ENCODE data around the gene LRRC17.

The LRRC17 gene

GRCh38 chr7:102988631-102989560 is 76.1 kb downstream of the LRRC17 start:
- Histone ChIP-seq H3K36me3 (ENCODE audit: low read depth) (no peaks in the 10 kb centered on the region), H3K9me3 (ENCODE audit: severe bottlenecking) (no peaks in the 10 kb centered on the region), H3K4me3 (ENCODE audit: severe bottlenecking) (no peak overlapping the region), H3K4me1 (ENCODE audit: insufficient read depth, poor library complexity, severe bottlenecking) (peaks cover 33% of the 10 kb centered on the region), H3K27ac (ENCODE audit: poor library complexity, severe bottlenecking) (no peak overlapping the region), H3K27me3 (ENCODE audit: insufficient read depth, poor library complexity, severe bottlenecking) (no peaks in the 10 kb centered on the region)
- ATAC-seq (ENCODE audit: low read depth) = no peak
- DNase-seq (ENCODE audit: low spot score) = no peak
- TF ChIP-seq, protein P1, sequence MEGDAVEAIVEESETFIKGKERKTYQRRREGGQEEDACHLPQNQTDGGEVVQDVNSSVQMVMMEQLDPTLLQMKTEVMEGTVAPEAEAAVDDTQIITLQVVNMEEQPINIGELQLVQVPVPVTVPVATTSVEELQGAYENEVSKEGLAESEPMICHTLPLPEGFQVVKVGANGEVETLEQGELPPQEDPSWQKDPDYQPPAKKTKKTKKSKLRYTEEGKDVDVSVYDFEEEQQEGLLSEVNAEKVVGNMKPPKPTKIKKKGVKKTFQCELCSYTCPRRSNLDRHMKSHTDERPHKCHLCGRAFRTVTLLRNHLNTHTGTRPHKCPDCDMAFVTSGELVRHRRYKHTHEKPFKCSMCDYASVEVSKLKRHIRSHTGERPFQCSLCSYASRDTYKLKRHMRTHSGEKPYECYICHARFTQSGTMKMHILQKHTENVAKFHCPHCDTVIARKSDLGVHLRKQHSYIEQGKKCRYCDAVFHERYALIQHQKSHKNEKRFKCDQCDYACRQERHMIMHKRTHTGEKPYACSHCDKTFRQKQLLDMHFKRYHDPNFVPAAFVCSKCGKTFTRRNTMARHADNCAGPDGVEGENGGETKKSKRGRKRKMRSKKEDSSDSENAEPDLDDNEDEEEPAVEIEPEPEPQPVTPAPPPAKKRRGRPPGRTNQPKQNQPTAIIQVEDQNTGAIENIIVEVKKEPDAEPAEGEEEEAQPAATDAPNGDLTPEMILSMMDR (IDR thresholded peaks at IDR 0.05; ENCODE audit: poor library complexity, severe bottlenecking) = no peak

DNA sequence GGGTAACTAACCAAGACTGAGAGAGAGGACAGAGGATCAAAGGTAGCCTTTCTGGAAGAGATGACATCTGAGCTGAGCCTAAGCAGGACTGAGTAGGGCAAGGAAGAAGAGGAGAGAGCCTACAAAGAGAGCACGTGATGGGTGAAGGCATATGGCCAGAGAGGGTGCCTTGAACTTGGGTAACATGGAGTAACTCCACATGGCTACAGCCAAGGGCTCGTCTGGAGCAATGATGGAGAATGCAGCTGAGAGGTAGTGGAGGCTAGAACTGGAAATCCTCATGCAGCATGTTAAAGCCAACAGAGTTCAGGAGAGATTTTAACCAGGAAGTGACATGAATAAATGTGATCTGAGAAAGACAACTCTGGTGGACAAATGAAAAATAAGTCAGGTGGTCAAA is 77.8 kb downstream of the LRRC17 start:
- Histone ChIP-seq H3K27me3 (ENCODE audit: insufficient read depth, poor library complexity, severe bottlenecking) (no peaks in the 10 kb centered on the region), H3K4me3 (ENCODE audit: severe bottlenecking) (no peak overlapping the region), H3K4me1 (ENCODE audit: insufficient read depth, poor library complexity, severe bottlenecking) (peaks cover 34% of the 10 kb centered on the region), H3K36me3 (ENCODE audit: low read depth) (no peaks in the 10 kb centered on the region), H3K27ac (ENCODE audit: poor library complexity, severe bottlenecking) (peak overlapping the region; percentile 94), H3K9me3 (ENCODE audit: severe bottlenecking) (no peaks in the 10 kb centered on the region)
- TF ChIP-seq, protein P1 (IDR thresholded peaks at IDR 0.05; ENCODE audit: poor library complexity, severe bottlenecking) = no peak
- DNase-seq (ENCODE audit: low spot score) (no peak), ATAC-seq (ENCODE audit: low read depth) (no peak)

- peaks cover 34% of the 10 kb centered on the region for H3K4me1 ChIP-seq (ENCODE audit: insufficient read depth, poor library complexity, severe bottlenecking)
Measured at GRCh38 chr7:102991077-102991539, 78.3 kb downstream of the LRRC17 start.

GRCh38 chr7:102991540-102992214 is 78.9 kb downstream of the LRRC17 start:
- ATAC-seq (ENCODE audit: low read depth) = peak; percentile 100
- peak; percentile 75 for DNase-seq (ENCODE audit: low spot score)
- TF ChIP-seq, protein P1 (IDR thresholded peaks at IDR 0.05; ENCODE audit: poor library complexity, severe bottlenecking) = no peak
- Histone ChIP-seq H3K36me3 (ENCODE audit: low read depth) (no peaks in the 10 kb centered on the region), H3K4me3 (ENCODE audit: severe bottlenecking) (no peak overlapping the region), H3K9me3 (ENCODE audit: severe bottlenecking) (no peaks in the 10 kb centered on the region), H3K27me3 (ENCODE audit: insufficient read depth, poor library complexity, severe bottlenecking) (no peaks in the 10 kb centered on the region), H3K4me1 (ENCODE audit: insufficient read depth, poor library complexity, severe bottlenecking) (peaks cover 34% of the 10 kb centered on the region), H3K27ac (ENCODE audit: poor library complexity, severe bottlenecking) (peak overlapping the region; percentile 94)

More at GRCh38 chr7:102991077-102991539, 78.3 kb downstream of the LRRC17 start:
- Histone ChIP-seq H3K4me3 (ENCODE audit: severe bottlenecking) (no peak overlapping the region), H3K9me3 (ENCODE audit: severe bottlenecking) (no peaks in the 10 kb centered on the region), H3K36me3 (ENCODE audit: low read depth) (no peaks in the 10 kb centered on the region), H3K27me3 (ENCODE audit: insufficient read depth, poor library complexity, severe bottlenecking) (no peaks in the 10 kb centered on the region), H3K27ac (ENCODE audit: poor library complexity, severe bottlenecking) (peak overlapping the region; percentile 94)
- ATAC-seq (ENCODE audit: low read depth) (no peak), DNase-seq (ENCODE audit: low spot score) (no peak)
- TF ChIP-seq, protein P1 (IDR thresholded peaks at IDR 0.05; ENCODE audit: poor library complexity, severe bottlenecking) = no peak

Data from RWPE2 (cell line).